GM18861 (cell line): Measurements from ENCODE around the gene FAM161B.
A peak's percentile ranks its signal among the peaks of the same experiment; 100 is the strongest.
"Not testable (repeated sequence)": the region's sequence is repeated elsewhere in the genome, so short reads cannot be mapped to it uniquely, and the experiment has no call there.

Experiments used
- ATAC-seq: cut with Tn5 transposase; IDR thresholded peaks from one replicate; pipeline ENCODE4 v1.9.1; 2021; ENCODE audit not compliant: unreplicated experiment

Gene FAM161B

GRCh38 chr14:73949752-73950734, at the start of gene FAM161B, which contains the start of gene COQ6:
Gene FAM161B (minus strand): TSS chr14:73950094. CDS start chr14:73950026, 68 bp downstream.
Gene COQ6 (plus strand): TSS chr14:73950302. CDS start chr14:73950333, 31 bp downstream.
- ATAC-seq, result peak; percentile 84

- ATAC-seq, result no peak
Observed at GRCh38 chr14:73998726-73999125, 48.8 kb upstream of the FAM161B start.

- no peak for ATAC-seq
Observed at GRCh38 chr14:73997944-73998447, 48.1 kb upstream of the FAM161B start.

DNA sequence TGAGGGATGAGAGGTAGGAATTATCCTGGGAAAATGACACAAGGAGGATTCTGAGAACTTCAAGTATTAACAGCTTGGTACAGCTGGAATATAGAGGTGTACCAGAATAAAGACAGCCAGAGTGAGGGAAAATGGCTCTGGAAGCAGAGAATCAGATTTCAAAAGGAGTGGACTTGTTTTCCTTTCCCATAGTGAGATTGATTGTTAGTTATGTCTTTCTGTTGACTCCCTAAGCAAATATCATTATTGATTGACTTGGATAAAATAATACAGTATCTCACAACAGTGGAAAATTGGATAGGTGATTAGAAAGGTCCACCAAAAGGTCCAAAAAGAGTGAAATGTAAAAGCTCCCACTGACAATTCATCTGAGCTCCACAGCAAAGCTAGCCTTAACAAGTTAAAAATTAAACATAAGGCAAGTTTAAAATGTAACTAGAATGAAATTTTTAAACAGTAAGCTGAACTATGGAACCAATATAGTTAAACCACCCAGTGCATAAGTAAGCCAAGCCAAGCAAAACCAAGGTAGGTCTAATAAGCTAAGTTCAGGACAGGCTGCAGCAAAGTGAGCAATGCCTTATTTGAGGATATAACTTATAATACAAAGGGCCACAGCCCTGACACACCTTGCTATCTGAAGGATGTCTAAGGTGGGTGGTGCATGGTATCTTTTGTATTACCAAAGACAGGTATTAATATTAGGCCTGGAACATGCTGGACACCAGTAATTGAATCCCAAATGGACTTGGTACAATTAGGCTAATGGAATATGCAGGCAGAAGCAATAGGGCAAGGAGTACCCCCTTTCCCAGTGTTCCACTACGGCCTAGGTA, 47.4 kb upstream of the FAM161B start:
- ATAC-seq, result no peak

DNA sequence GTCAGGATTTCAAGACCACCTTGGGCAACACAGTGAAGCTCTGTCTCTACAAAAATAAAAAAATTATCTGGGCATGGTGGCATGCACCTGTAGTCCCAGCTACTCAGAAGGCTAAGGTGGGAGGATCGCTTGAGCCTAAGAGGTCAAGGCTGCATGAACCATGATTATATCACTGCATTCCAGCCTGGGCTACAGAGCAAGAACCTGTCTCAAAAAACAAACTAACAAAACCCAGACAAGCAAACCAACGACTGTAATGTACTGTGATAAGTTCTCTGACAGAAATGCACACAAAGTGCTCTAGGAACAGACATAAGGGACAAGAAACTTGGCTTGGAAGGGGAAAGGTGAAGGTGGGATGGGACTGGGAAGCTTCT, 46.8 kb upstream of the FAM161B start:
- no peak for ATAC-seq

GRCh38 chr14:73995977-73996378, 46.1 kb upstream of the FAM161B start:
- ATAC-seq, result no peak

DNA sequence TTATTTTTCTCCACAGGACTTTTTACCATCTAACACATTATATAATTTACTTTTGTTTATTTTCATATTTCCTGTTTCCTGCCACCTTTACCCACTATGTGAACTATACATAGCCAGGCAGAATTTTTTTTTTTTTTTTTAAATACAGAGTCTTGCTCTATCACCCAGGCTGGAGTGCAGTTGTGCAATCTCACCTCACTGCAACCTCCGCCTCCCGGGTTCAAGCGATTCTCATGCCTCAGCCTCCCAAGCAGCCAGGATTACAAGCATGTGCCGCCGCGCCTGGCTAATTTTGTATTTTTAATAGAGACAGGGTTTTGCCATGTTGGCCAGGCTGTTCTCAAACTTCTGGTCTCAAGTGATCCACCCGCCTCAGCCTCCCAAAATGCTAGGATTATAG, 45.0 kb upstream of the FAM161B start:
- ATAC-seq, result not testable (repeated sequence)

- ATAC-seq, result no peak
Observed at GRCh38 chr14:73991092-73991491, 41.2 kb upstream of the FAM161B start.

- ATAC-seq, result not testable (repeated sequence)
Observed at GRCh38 chr14:73988656-73989055, 38.8 kb upstream of the FAM161B start.

DNA sequence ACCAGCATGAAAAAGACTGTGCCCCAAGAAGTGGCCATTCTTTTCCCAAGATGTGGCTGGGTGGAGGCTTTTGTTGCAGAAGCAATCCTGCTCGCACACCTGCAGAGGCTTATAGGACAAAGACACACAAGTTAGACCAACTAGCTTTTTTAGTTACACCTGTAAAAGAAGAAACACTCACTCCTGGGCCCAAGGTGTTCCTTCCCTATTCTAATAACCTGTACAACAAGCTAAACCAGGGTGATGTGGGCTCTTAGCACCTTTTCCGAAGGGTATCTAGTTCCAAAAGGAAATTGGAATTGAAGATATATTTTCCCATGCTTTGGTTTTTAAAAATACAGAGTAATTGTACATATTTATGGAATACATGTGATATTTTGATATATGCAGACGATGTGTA, 38.2 kb upstream of the FAM161B start:
- ATAC-seq, result no peak

DNA sequence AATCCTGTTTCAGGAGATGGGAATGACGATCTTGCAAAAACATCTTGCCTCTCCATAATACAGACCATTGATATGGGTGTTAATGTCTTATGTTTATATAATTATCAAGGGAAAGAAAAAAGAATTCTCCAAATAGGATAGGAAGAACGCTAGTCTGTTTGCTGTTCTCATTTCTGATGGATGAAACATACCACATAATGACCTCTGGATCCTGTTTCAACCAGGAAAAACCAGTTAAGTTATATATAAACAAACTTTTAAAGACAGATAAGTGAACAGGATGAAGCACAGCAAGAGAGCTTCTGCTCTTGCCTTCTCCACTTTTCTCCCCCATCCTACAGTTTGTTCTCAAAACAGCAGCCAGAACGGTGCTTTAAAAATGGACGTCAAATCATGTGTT, 28.0 kb upstream of the FAM161B start:
- ATAC-seq, result no peak

- ATAC-seq, result no peak
Observed at GRCh38 chr14:73976125-73976524, 26.2 kb upstream of the FAM161B start.

GRCh38 chr14:73973497-73973896, 23.6 kb upstream of the FAM161B start:
- no peak for ATAC-seq

DNA sequence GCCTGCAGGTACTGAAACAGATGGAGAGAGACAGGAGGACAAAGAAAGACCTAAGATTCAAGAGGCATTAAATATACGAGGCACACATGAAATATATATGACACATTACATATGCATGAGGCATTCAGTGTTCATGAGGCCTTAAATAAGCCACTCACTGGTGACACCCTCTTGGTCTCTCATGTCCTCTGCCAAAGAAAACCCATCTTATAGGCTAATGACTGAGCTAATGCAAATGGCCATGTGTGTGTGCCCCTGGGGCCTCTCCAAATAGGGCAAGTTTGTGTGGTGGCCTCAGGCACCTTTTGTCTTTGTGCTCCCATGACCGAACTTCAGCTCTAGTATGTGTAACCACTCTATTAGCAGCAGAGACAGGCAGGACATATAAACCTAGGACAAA, 19.0 kb upstream of the FAM161B start:
- ATAC-seq, result no peak

- no peak for ATAC-seq
Observed at GRCh38 chr14:73965216-73965615, 15.3 kb upstream of the FAM161B start.

GRCh38 chr14:73961192-73961591, 11.3 kb upstream of the FAM161B start:
- ATAC-seq, result no peak

DNA sequence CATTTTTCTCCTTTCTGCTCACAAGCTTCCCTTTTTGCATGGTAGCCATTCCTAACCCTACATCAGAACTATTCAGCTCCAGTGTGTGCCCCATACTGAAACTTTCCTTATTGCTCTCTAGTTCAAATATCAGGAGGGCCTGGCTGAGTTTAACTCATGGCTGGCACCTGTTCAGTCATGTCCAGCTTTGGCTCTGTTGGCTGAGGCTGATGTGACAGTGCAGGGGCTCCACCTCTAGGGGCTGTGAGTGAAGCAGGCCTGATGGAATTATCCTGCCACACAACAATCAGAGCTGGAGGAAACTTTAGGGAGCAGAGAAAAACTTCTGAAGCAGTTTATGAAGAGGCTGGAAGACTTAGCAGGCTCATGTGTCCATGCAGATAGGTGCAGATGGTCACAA, 8.7 kb upstream of the FAM161B start:
- no peak for ATAC-seq

GRCh38 chr14:73955674-73956073, 5.8 kb upstream of the FAM161B start:
- no peak for ATAC-seq

DNA sequence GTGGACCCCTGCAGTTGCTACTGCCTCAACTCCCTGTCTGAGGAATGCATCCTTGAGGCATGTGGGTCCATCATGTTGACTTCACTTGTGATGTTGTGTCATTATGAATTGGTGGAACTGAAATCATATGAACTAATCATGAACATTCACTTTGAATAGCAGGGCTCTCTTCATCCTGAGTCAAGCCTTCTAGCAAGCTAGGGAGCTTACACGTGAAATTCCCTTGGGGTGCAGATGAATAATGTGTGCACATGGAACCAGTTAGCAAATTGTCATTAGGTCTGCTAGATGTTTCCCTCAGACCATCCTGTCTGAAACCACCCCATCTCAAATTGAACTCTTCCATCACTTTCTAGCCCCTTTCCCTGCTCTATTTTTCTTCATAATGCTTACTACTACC, 3.8 kb upstream of the FAM161B start:
- no peak for ATAC-seq

- ATAC-seq, result no peak
Observed at GRCh38 chr14:73945159-73945670, 4.7 kb downstream of the FAM161B start.

- no peak for ATAC-seq
Observed at GRCh38 chr14:73944432-73945158, 5.3 kb downstream of the FAM161B start.
